IMR-90 (cell line): ENCODE data around the gene RAB40C. TPM values are rescaled to one million over a fixed set of nuclear protein-coding genes. Genes with fewer than 3 reads are reported as not detected.

Experiments
- ATAC-seq: fragments of 200-7000 bp; cut with Tn5 transposase; 2 replicates; pipeline ENCODE4 v1.9.1; 2020; ENCODE audit warnings: low read depth, mild to moderate bottlenecking, moderate library complexity
- BruUV-seq: library from RNA; stranded (reverse); fragments of 400-500 nt; replicated peaks from 2 replicates; lab custom pipeline; 2021; lab: Mats Ljungman, UMichigan
- CTCF ChIA-PET: fragments of 300-600 bp; formaldehyde crosslinking; extraction: SDS; loops from one replicate; lab custom pipeline; 2021; ENCODE audit warnings: antibody characterized with exemption; lab: Yijun Ruan, JAX
- POLR2A ChIA-PET: fragments of 300-600 bp; sonication (Branson Sonifier 250); formaldehyde crosslinking; loops from one replicate; lab custom pipeline; 2022; ENCODE audit warnings: antibody characterized with exemption; ENCODE audit not compliant: unreplicated experiment; lab: Charles Lee
- DNase-seq: peaks from one replicate; pipeline ENCODE4 v3.0.0; 2013
- H2AFZ ChIP-seq: replicated peaks from 2 replicates; pipeline ENCODE3; 2013; ENCODE audit warnings: low read length, mild to moderate bottlenecking; ENCODE audit not compliant: poor library complexity
- H2AK5ac ChIP-seq: 2 replicates; pipeline ENCODE4 v1.6.1; 2013; ENCODE audit warnings: low read depth, low read length, inconsistent platforms
- H2AK9ac ChIP-seq: replicated peaks from 2 replicates; pipeline ENCODE3; 2013; ENCODE audit warnings: mild to moderate bottlenecking, low read depth, low read length, moderate library complexity; ENCODE audit not compliant: poor library complexity
- H2BK120ac ChIP-seq: 2 replicates; pipeline ENCODE4 v1.6.1; 2013; ENCODE audit warnings: low read depth, low read length, inconsistent platforms
- H2BK15ac ChIP-seq: 3 replicates; pipeline ENCODE4 v1.6.1; 2013; ENCODE audit warnings: low read depth, low read length, inconsistent platforms
- H2BK20ac ChIP-seq: 2 replicates; pipeline ENCODE4 v1.6.1; 2013; ENCODE audit warnings: low read depth, mild to moderate bottlenecking, inconsistent platforms, low read length, moderate library complexity
- H2BK5ac ChIP-seq: 2 replicates; pipeline ENCODE4 v1.6.1; 2013; ENCODE audit warnings: mild to moderate bottlenecking, low read depth, low read length, inconsistent platforms; ENCODE audit not compliant: poor library complexity, severe bottlenecking
- H3K14ac ChIP-seq: replicated peaks from 2 replicates; pipeline ENCODE4 v1.6.1; 2013; ENCODE audit warnings: low read depth, low read length, inconsistent platforms
- H3K18ac ChIP-seq: 2 replicates; pipeline ENCODE4 v1.6.1; 2013; ENCODE audit warnings: low read depth, low read length, control low read depth
- H3K23ac ChIP-seq: 2 replicates; pipeline ENCODE4 v1.6.1; 2013; ENCODE audit warnings: low read depth, low read length, inconsistent platforms
- H3K27ac ChIP-seq: 2 replicates; pipeline ENCODE4 v1.5.1; 2013; ENCODE audit warnings: mild to moderate bottlenecking, control low read depth, low read length; ENCODE audit not compliant: insufficient read depth
- H3K27me3 ChIP-seq: 2 replicates; pipeline ENCODE4 v1.6.1; 2013; ENCODE audit warnings: low read length; ENCODE audit not compliant: control insufficient read depth, insufficient read depth
- H3K36me3 ChIP-seq: 2 replicates; pipeline ENCODE4 v1.6.1; 2013; ENCODE audit warnings: low read length, mixed read lengths; ENCODE audit not compliant: control insufficient read depth, insufficient read depth
- H3K4ac ChIP-seq: 2 replicates; pipeline ENCODE4 v1.6.1; 2013; ENCODE audit warnings: low read depth, low read length, inconsistent platforms
- H3K4me1 ChIP-seq: 2 replicates; pipeline ENCODE4 v1.6.1; 2013; ENCODE audit warnings: low read length, mixed read lengths; ENCODE audit not compliant: control insufficient read depth, insufficient read depth
- H3K4me2 ChIP-seq: 2 replicates; pipeline ENCODE4 v1.6.1; 2013; ENCODE audit warnings: low read depth, mild to moderate bottlenecking, control low read depth, low read length, moderate library complexity
- H3K4me3 ChIP-seq: 2 replicates; pipeline ENCODE4 v1.5.1; 2013; ENCODE audit warnings: low read depth, mild to moderate bottlenecking, control low read depth, low read length, moderate library complexity; ENCODE audit not compliant: insufficient read depth
- H3K56ac ChIP-seq: 2 replicates; pipeline ENCODE4 v1.6.1; 2013; ENCODE audit warnings: low read length, inconsistent platforms; ENCODE audit not compliant: insufficient read depth; ENCODE audit errors: extremely low read depth
- H3K79me1 ChIP-seq, 2 experiments: 2 replicates each; pipeline ENCODE4 v1.6.1; 2013; ENCODE audit warnings: low read length in 2 of 2, inconsistent platforms in 1 of 2, low read depth in 1 of 2
- H3K9ac ChIP-seq: 2 replicates; pipeline ENCODE4 v1.6.1; 2013; ENCODE audit warnings: low read depth, low read length, control low read depth
- H3K9me1 ChIP-seq: 2 replicates; pipeline ENCODE4 v1.6.1; 2013; ENCODE audit warnings: low read length, inconsistent platforms; ENCODE audit not compliant: insufficient read depth
- H3K9me3 ChIP-seq: 2 replicates; pipeline ENCODE4 v1.6.1; 2013; ENCODE audit warnings: low read length; ENCODE audit not compliant: control insufficient read depth, insufficient read depth
- H4K20me1 ChIP-seq: 2 replicates; pipeline ENCODE4 v1.6.1; 2013; ENCODE audit warnings: low read length, inconsistent platforms; ENCODE audit not compliant: insufficient read depth
- H4K5ac ChIP-seq: 2 replicates; pipeline ENCODE4 v1.6.1; 2013; ENCODE audit warnings: mild to moderate bottlenecking, low read depth, low read length, control low read depth
- H4K8ac ChIP-seq, 2 experiments: 2 replicates each; pipeline ENCODE4 v1.6.1; 2013; ENCODE audit warnings: low read depth in 2 of 2, low read length in 2 of 2, control low read depth in 1 of 2, inconsistent platforms in 1 of 2
- H4K91ac ChIP-seq: 2 replicates; pipeline ENCODE4 v1.6.1; 2013; ENCODE audit warnings: low read depth, low read length, inconsistent platforms; ENCODE audit not compliant: insufficient read depth
- WGBS, 2 experiments: methylation state at CpG; one replicate each; pipeline versions ENCODE4 v1.1.5 to v1.1.7; 2013; ENCODE audit warnings: missing lambda C conversion rate in 2 of 2; ENCODE audit not compliant: insufficient read length in 1 of 2; ENCODE audit errors: extremely low coverage in 2 of 2; 5-methylcytosine and 5-hydroxymethylcytosine counted together
- dilution Hi-C: fragments of 300-500 bp; cut with HindIII; formaldehyde crosslinking; loops from one replicate; pipeline ENCODE4 v1.14.3; 2018; ENCODE audit warnings: low sequenced_read_pairs; ENCODE audit not compliant: unreplicated experiment
- in situ Hi-C: fragments of 300-500 bp; cut with MboI; formaldehyde crosslinking; loops from 3 replicates; pipeline ENCODE4 v1.14.3; 2019; ENCODE audit warnings: low sequenced_read_pairs, inconsistent platforms, mixed read lengths
- intact Hi-C: fragments of 100-400 bp; cut with micrococcal nuclease; formaldehyde crosslinking; loops from 2 replicates; pipeline ENCODE4 v1.10.0; 2022
- polyA plus RNA-seq, 3 experiments: library from polyadenylated mRNA; depleted of rRNA; stranded (reverse); fragments of >200 nt; gene quantifications; 2 replicates each; pipeline ENCODE4 v1.2.3, GENCODE V29; 2012; ENCODE audit warnings: low replicate concordance in 1 of 3
- total RNA-seq: library from RNA; depleted of rRNA; stranded (reverse); fragments of >200 nt; gene quantifications from 2 replicates; pipeline ENCODE4 v1.2.3, GENCODE V29; 2012
- TF ChIP-seq, protein P1 (sequence below): fragments of 150-350 bp; IDR thresholded peaks from 2 replicates; pipeline ENCODE4 v1.6.1; 2016; ENCODE audit warnings: low read depth, mild to moderate bottlenecking, low read length, moderate library complexity, borderline replicate concordance

RAB40C gene
- total and polyA plus RNA-seq, 2 of the 4 experiments (the other 2 are of a cell fraction): 6.8 to 13.7 TPM

DNA sequence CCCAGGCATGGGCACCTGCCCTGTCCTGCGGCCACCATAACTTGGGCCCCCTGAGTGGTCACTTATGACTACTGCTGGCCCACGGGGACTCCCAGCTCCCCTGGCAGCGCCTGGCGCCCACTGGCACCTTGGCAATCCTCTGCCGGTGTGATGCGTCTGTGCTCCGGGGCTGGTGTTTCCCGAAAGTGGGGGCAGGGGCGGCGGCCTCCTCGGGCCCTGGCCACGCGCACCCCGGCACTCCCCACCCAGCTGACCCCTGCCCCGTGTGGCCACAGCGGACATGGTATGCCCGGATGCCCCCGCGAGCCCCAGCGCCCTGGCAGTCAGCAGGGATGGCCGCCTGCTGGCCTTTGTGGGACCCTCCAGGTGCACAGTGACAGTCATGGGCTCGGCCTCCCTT lies 67.6 kb downstream of the RAB40C start:
- Histone ChIP-seq H3K27me3 (no peaks in the 10 kb centered on the region), H2BK15ac (no peak overlapping the region), H3K4me2 (no peak overlapping the region), H3K18ac (no peak overlapping the region), H4K8ac (no peak overlapping the region), H4K20me1 (no peaks in the 10 kb centered on the region), H2BK5ac (no peak overlapping the region), H3K23ac (no peak overlapping the region), H3K14ac (no peak overlapping the region), H3K36me3 (peaks cover 4% of the 10 kb centered on the region), H3K4me3 (no peak overlapping the region), H3K9me3 (no peaks in the 10 kb centered on the region), H4K91ac (no peak overlapping the region), H3K4me1 (peaks cover 5% of the 10 kb centered on the region), H3K79me1 (no peaks in the 10 kb centered on the region; a peak in 1 of 4 replicates), H3K4ac (no peak overlapping the region), H2BK120ac (no peak overlapping the region), H3K27ac (no peak overlapping the region), H2AK9ac (no peak overlapping the region), H3K56ac (no peak overlapping the region), H2AK5ac (no peak overlapping the region), H3K9ac (no peak overlapping the region), H3K9me1 (no peaks in the 10 kb centered on the region), H2AFZ (no peak overlapping the region), H2BK20ac (no peak overlapping the region), H4K5ac (no peak overlapping the region)
- ChIA-PET CTCF (no interaction called here), POLR2A (no interaction called here)
- ATAC-seq (no peak), DNase-seq (no peak)
- intact Hi-C loops: no loop called here
- in situ Hi-C loops: no loop called here
- BruUV-seq: no TSS peak
- dilution Hi-C loops: no loop called here
- WGBS, 2 experiments: 90% methylated on average over 5 of the region's 22 CpGs; no CpG with 5 or more reads in 1 of the 2 experiments
- TF ChIP-seq, protein P1, sequence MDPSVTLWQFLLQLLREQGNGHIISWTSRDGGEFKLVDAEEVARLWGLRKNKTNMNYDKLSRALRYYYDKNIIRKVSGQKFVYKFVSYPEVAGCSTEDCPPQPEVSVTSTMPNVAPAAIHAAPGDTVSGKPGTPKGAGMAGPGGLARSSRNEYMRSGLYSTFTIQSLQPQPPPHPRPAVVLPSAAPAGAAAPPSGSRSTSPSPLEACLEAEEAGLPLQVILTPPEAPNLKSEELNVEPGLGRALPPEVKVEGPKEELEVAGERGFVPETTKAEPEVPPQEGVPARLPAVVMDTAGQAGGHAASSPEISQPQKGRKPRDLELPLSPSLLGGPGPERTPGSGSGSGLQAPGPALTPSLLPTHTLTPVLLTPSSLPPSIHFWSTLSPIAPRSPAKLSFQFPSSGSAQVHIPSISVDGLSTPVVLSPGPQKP: no peak
